Measurements from ENCODE around the gene SLC9A8. TPM values are rescaled to one million over a fixed set of nuclear protein-coding genes. Genes with fewer than 3 reads are reported as not detected.

The SLC9A8 gene
- total and polyA plus RNA-seq, 2 of the 8 experiments (the other 6 are each of a cell fraction or from before 2014, with no cell fraction given): 3.2 to 6.2 TPM

DNA sequence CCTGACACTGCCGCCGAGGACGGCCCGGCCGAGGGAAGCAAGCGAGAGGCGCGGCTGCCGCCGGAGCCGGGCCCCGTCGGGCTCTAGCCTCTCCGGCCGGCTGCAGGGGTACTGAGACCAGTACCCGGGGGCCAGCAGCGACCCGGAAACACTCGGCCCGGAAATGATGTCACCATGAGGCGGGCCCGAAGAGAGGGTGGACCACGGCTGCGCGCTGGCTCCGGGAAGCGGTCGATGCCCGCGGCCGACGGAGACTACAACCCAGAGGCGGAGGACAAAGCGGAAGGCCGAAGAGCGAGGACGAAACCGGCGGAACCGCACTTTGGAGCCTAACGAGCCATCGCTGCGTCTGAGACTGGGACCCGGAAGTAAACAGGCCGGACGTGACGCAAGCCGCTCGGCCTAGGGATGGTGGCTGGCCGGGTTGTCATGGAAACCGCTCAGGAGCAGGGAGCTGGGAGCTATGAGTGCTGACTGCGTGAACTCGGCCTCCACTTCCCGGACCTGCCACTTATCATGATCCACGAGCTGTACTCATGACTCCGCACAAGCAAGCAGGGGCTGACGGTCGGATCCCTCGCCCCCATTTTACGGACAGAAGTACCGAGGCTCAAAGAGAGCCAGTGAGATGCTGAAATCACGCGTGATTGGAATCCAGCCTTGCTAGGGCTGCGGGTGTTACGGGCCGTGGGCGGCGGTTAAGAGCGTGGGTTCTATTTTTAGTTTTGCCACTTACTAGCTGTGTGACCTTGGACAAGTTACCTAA is 102.9 kb downstream of the SLC9A8 start, which contains the start of gene SPATA2 (continued):
- TF ChIP-seq, protein P1, sequence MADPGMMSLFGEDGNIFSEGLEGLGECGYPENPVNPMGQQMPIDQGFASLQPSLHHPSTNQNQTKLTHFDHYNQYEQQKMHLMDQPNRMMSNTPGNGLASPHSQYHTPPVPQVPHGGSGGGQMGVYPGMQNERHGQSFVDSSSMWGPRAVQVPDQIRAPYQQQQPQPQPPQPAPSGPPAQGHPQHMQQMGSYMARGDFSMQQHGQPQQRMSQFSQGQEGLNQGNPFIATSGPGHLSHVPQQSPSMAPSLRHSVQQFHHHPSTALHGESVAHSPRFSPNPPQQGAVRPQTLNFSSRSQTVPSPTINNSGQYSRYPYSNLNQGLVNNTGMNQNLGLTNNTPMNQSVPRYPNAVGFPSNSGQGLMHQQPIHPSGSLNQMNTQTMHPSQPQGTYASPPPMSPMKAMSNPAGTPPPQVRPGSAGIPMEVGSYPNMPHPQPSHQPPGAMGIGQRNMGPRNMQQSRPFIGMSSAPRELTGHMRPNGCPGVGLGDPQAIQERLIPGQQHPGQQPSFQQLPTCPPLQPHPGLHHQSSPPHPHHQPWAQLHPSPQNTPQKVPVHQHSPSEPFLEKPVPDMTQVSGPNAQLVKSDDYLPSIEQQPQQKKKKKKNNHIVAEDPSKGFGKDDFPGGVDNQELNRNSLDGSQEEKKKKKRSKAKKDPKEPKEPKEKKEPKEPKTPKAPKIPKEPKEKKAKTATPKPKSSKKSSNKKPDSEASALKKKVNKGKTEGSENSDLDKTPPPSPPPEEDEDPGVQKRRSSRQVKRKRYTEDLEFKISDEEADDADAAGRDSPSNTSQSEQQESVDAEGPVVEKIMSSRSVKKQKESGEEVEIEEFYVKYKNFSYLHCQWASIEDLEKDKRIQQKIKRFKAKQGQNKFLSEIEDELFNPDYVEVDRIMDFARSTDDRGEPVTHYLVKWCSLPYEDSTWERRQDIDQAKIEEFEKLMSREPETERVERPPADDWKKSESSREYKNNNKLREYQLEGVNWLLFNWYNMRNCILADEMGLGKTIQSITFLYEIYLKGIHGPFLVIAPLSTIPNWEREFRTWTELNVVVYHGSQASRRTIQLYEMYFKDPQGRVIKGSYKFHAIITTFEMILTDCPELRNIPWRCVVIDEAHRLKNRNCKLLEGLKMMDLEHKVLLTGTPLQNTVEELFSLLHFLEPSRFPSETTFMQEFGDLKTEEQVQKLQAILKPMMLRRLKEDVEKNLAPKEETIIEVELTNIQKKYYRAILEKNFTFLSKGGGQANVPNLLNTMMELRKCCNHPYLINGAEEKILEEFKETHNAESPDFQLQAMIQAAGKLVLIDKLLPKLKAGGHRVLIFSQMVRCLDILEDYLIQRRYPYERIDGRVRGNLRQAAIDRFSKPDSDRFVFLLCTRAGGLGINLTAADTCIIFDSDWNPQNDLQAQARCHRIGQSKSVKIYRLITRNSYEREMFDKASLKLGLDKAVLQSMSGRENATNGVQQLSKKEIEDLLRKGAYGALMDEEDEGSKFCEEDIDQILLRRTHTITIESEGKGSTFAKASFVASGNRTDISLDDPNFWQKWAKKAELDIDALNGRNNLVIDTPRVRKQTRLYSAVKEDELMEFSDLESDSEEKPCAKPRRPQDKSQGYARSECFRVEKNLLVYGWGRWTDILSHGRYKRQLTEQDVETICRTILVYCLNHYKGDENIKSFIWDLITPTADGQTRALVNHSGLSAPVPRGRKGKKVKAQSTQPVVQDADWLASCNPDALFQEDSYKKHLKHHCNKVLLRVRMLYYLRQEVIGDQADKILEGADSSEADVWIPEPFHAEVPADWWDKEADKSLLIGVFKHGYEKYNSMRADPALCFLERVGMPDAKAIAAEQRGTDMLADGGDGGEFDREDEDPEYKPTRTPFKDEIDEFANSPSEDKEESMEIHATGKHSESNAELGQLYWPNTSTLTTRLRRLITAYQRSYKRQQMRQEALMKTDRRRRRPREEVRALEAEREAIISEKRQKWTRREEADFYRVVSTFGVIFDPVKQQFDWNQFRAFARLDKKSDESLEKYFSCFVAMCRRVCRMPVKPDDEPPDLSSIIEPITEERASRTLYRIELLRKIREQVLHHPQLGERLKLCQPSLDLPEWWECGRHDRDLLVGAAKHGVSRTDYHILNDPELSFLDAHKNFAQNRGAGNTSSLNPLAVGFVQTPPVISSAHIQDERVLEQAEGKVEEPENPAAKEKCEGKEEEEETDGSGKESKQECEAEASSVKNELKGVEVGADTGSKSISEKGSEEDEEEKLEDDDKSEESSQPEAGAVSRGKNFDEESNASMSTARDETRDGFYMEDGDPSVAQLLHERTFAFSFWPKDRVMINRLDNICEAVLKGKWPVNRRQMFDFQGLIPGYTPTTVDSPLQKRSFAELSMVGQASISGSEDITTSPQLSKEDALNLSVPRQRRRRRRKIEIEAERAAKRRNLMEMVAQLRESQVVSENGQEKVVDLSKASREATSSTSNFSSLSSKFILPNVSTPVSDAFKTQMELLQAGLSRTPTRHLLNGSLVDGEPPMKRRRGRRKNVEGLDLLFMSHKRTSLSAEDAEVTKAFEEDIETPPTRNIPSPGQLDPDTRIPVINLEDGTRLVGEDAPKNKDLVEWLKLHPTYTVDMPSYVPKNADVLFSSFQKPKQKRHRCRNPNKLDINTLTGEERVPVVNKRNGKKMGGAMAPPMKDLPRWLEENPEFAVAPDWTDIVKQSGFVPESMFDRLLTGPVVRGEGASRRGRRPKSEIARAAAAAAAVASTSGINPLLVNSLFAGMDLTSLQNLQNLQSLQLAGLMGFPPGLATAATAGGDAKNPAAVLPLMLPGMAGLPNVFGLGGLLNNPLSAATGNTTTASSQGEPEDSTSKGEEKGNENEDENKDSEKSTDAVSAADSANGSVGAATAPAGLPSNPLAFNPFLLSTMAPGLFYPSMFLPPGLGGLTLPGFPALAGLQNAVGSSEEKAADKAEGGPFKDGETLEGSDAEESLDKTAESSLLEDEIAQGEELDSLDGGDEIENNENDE (IDR thresholded peaks at IDR 0.05; ENCODE audit: insufficient replicate concordance, low read length): no peak
- TF ChIP-seq GABPA (IDR thresholded peaks at IDR 0.05; ENCODE audit: borderline replicate concordance, insufficient read depth, low read length) (peak; percentile 97), CHD2 (IDR thresholded peaks at IDR 0.05; ENCODE audit: low read length) (peak; percentile 69; the same call in 1 of the 2 replicates), POLR2AphosphoS5 (IDR thresholded peaks at IDR 0.05; ENCODE audit: low read depth, low read length) (0 out of 2 replicates have a peak, but pooled peaks have one; percentile 44), CTBP2 (IDR thresholded peaks at IDR 0.05; ENCODE audit: borderline replicate concordance, insufficient read depth, insufficient read length, low read length) (no peak), TAF7 (optimal IDR thresholded peaks at IDR 0.05; ENCODE audit: borderline replicate concordance, low read depth, low read length) (peak; percentile 72), SIRT6 (IDR thresholded peaks at IDR 0.05; ENCODE audit: low read length) (no peak), CHD1 (IDR thresholded peaks at IDR 0.05; ENCODE audit: low read depth, low read length) (no peak), EP300 (IDR thresholded peaks at IDR 0.05; ENCODE audit: borderline replicate concordance in 1 of 2, low read depth in 2 of 2, low read length in 2 of 2) (no peak), POU5F1 (IDR thresholded peaks at IDR 0.05; ENCODE audit: low read depth, low read length) (no peak)

Data from H1 (cell line).